AG10803 (cell line): ENCODE data around the gene TASP1.

ENCODE experiments used
- DNase-seq: peaks from one replicate; pipeline ENCODE4 v3.0.0; 2010; ENCODE audit warnings: low read depth
- H3K4me3 ChIP-seq: 2 replicates; pipeline ENCODE4 v1.5.1; 2011; ENCODE audit warnings: mild to moderate bottlenecking, low read length, control low read depth
- CTCF ChIP-seq: conservative IDR thresholded peaks from 2 replicates; pipeline ENCODE4 v1.5.1; 2011; ENCODE audit warnings: mild to moderate bottlenecking, low read length, control low read depth, inconsistent platforms

The TASP1 gene

GRCh38 chr20:13638496-13639149, at the start of gene TASP1:
Gene TASP1 (minus strand): TSS chr20:13638932. CDS start chr20:13630078, 8,854 bp downstream.
- peak within 1 kb of the TSS; percentile 94 for H3K4me3 ChIP-seq
- TF ChIP-seq CTCF = no peak
- peak; percentile 94 for DNase-seq

- no peak for TF ChIP-seq CTCF
- no peak overlapping the region for H3K4me3 ChIP-seq
Measured at GRCh38 chr20:13687815-13688214, 49.1 kb upstream of the TASP1 start.

GRCh38 chr20:13685623-13686022, 46.9 kb upstream of the TASP1 start:
- DNase-seq = no peak
- TF ChIP-seq CTCF = no peak
- H3K4me3 ChIP-seq = no peak overlapping the region

More at GRCh38 chr20:13687815-13688214, 49.1 kb upstream of the TASP1 start:
- DNase-seq = no peak

- TF ChIP-seq CTCF = no peak
- DNase-seq = peak; percentile 13
- no peak overlapping the region for H3K4me3 ChIP-seq
Measured at GRCh38 chr20:13684566-13685222, 46.0 kb upstream of the TASP1 start.

- DNase-seq = no peak
- no peak for TF ChIP-seq CTCF
Measured at GRCh38 chr20:13683833-13684232, 45.1 kb upstream of the TASP1 start.

GRCh38 chr20:13681248-13682125, 42.8 kb upstream of the TASP1 start:
- H3K4me3 ChIP-seq = no peak overlapping the region
- TF ChIP-seq CTCF = no peak
- no peak for DNase-seq

More at GRCh38 chr20:13683833-13684232, 45.1 kb upstream of the TASP1 start:
- no peak overlapping the region for H3K4me3 ChIP-seq
